HepG2 (cell line): ENCODE results near the gene IWS1. TPM values are rescaled to one million over a fixed set of nuclear protein-coding genes. Genes with fewer than 3 reads are reported as not detected.

Experiments
- FUBP1 ChIP-seq: sonication (generic); formaldehyde crosslinking; IDR thresholded peaks from 2 replicates; pipeline ENCODE4 v1.5.1; 2020; ENCODE audit warnings: missing genetic modification reagents, mild to moderate bottlenecking, borderline replicate concordance
- GATAD2A ChIP-seq: IDR thresholded peaks from 2 replicates; pipeline ENCODE4 v1.6.1; 2016
- HDAC1 ChIP-seq: sonication (generic); formaldehyde crosslinking; IDR thresholded peaks from 2 replicates; pipeline ENCODE4 v1.5.1; 2020; ENCODE audit warnings: mild to moderate bottlenecking, missing genetic modification reagents
- HDAC6 ChIP-seq: fragments of 200-600 bp; sonication (generic); IDR thresholded peaks from 2 replicates; pipeline ENCODE4 v1.7.0; 2017; ENCODE audit warnings: mild to moderate bottlenecking, antibody characterized with exemption, low read length, low read depth
- JUND ChIP-seq: sonication (generic); formaldehyde crosslinking; IDR thresholded peaks from 2 replicates; pipeline ENCODE4 v1.8.0; 2022; ENCODE audit warnings: mild to moderate bottlenecking, missing genetic modification reagents
- PPARG ChIP-seq: conservative IDR thresholded peaks from 2 replicates; pipeline ENCODE4 v1.6.1; 2016; ENCODE audit warnings: missing biosample characterization, missing genetic modification reagents
- TARDBP ChIP-seq: sonication (generic); formaldehyde crosslinking; IDR thresholded peaks from 2 replicates; pipeline ENCODE4 v1.8.0; 2022; ENCODE audit warnings: mild to moderate bottlenecking, missing genetic modification reagents
- TEF ChIP-seq: sonication (generic); formaldehyde crosslinking; IDR thresholded peaks from 2 replicates; pipeline ENCODE4 v1.5.0; 2020; ENCODE audit warnings: missing genetic modification reagents
- ZFY ChIP-seq: sonication (generic); formaldehyde crosslinking; IDR thresholded peaks from 2 replicates; pipeline ENCODE4 v1.4.0; 2020; ENCODE audit warnings: missing genetic modification reagents
- ZKSCAN8 ChIP-seq: IDR thresholded peaks from 2 replicates; pipeline ENCODE4 v1.6.1; 2016; ENCODE audit warnings: borderline replicate concordance, missing genetic modification reagents, missing compliant biosample characterization
- ZNF160 ChIP-seq: sonication (generic); formaldehyde crosslinking; IDR thresholded peaks from 2 replicates; pipeline ENCODE4 v1.8.0; 2022; ENCODE audit warnings: mild to moderate bottlenecking, inconsistent platforms, missing genetic modification reagents
- ZNF234 ChIP-seq: sonication (generic); formaldehyde crosslinking; conservative IDR thresholded peaks from 2 replicates; pipeline ENCODE4 v1.5.1; 2020; ENCODE audit warnings: mild to moderate bottlenecking, missing genetic modification reagents
- ZNF431 ChIP-seq: sonication (generic); formaldehyde crosslinking; IDR thresholded peaks from 2 replicates; pipeline ENCODE4 v1.9.0; 2022; ENCODE audit warnings: missing genetic modification reagents, low read depth, mild to moderate bottlenecking, borderline replicate concordance
- ZNF737 ChIP-seq: sonication (generic); formaldehyde crosslinking; IDR thresholded peaks from 2 replicates; pipeline ENCODE4 v1.5.0; 2020; ENCODE audit warnings: missing genetic modification reagents, mild to moderate bottlenecking, borderline replicate concordance
- ZNF761 ChIP-seq: sonication (generic); formaldehyde crosslinking; conservative IDR thresholded peaks from 2 replicates; pipeline ENCODE4 v1.4.0; 2020; ENCODE audit warnings: mild to moderate bottlenecking, missing genetic modification reagents
- ZNF839 ChIP-seq: sonication (generic); formaldehyde crosslinking; IDR thresholded peaks from 2 replicates; pipeline ENCODE4 v1.4.0; 2020; ENCODE audit warnings: missing genetic modification reagents, mild to moderate bottlenecking, borderline replicate concordance
- ZNF879 ChIP-seq: sonication (generic); formaldehyde crosslinking; IDR thresholded peaks from 2 replicates; pipeline ENCODE4 v1.8.1; 2023; ENCODE audit warnings: missing genetic modification reagents
- polyA plus RNA-seq, 8 experiments: library from polyadenylated mRNA; depleted of rRNA in 3 of 8; stranded (reverse) in 7 of 8; unstranded in 1 of 8; fragments of >200 nt; fragmentation: Illumina TruSeq in 4 of 8; extraction: Trizol in 4 of 8; gene quantifications; 2 replicates each; pipeline versions ENCODE4 v1.2.1 to v1.2.3, GENCODE V29; 2011 to 2016; ENCODE audit warnings: low read depth in 4 of 8, missing spikeins in 1 of 8, mixed read lengths in 1 of 8; ENCODE audit not compliant: insufficient read depth in 1 of 8
- total RNA-seq, 5 experiments: library from RNA; depleted of rRNA; stranded (reverse); fragments of >200 nt; fragmentation: Illumina TruSeq; extraction: Trizol; gene quantifications; 2 replicates each; pipeline ENCODE4 v1.2.3, GENCODE V29; 2016; ENCODE audit warnings: low read depth in 1 of 5

The IWS1 gene
- total and polyA plus RNA-seq, 2 of the 13 experiments (the other 11 are each of a cell fraction or from before 2014, with no cell fraction given): 28.9 to 62.3 TPM

- TF ChIP-seq ZNF879 (CRISPR knock-in tag) (0 out of 2 replicates have a peak, but pooled peaks have one; percentile 47), ZNF431 (CRISPR knock-in tag) (peak; percentile 87; the same call in 1 of the 2 replicates), ZNF737 (CRISPR knock-in tag) (no peak), HDAC1 (CRISPR knock-in tag) (peak; percentile 98), HDAC6 (no peak), ZNF160 (CRISPR knock-in tag) (peak; percentile 42; the same call in 1 of the 2 replicates), ZKSCAN8 (CRISPR knock-in tag) (peak; percentile 89; the same call in 1 of the 2 replicates), ZNF761 (CRISPR knock-in tag) (no peak; the same call in none of the 2 replicates), TARDBP (CRISPR knock-in tag) (peak; percentile 99), GATAD2A (CRISPR knock-in tag) (peak; percentile 96), JUND (CRISPR knock-in tag) (peak; percentile 55), FUBP1 (no peak), ZNF234 (CRISPR knock-in tag) (peak; percentile 70; the same call in 1 of the 2 replicates), ZFY (CRISPR knock-in tag) (peak; percentile 80), TEF (CRISPR knock-in tag) (no peak), ZNF839 (no peak), PPARG (CRISPR knock-in tag) (peak; percentile 77)
Observed at GRCh38 chr2:127437781-127438726, 88.2 kb downstream of the IWS1 start (continued).
